PFSK-1 (cell line): Measurements from ENCODE around the gene ANAPC2.

ENCODE experiments used
- FOXP2 ChIP-seq: optimal IDR thresholded peaks from 2 replicates; pipeline ENCODE3; 2011; ENCODE audit warnings: borderline replicate concordance, control low read depth, inconsistent platforms; ENCODE audit not compliant: insufficient read depth; ENCODE audit errors: extremely low read length, extremely low read depth
- POLR2AphosphoS5 ChIP-seq: IDR thresholded peaks from 2 replicates; pipeline ENCODE4 v1.6.1; 2012; ENCODE audit warnings: low read depth, mild to moderate bottlenecking, control low read depth, low read length, moderate library complexity
- SIN3A ChIP-seq: IDR thresholded peaks from 2 replicates; pipeline ENCODE4 v1.6.1; 2012; ENCODE audit warnings: mild to moderate bottlenecking, low read length, moderate library complexity, borderline replicate concordance; ENCODE audit not compliant: insufficient read depth
- TAF1 ChIP-seq: IDR thresholded peaks from 2 replicates; pipeline ENCODE4 v1.6.1; 2012; ENCODE audit warnings: low read length, control low read depth, borderline replicate concordance; ENCODE audit not compliant: insufficient read depth
- TF ChIP-seq, protein P1 (sequence below), 2 experiments: IDR thresholded peaks; 2 replicates each; pipeline versions ENCODE4 v1.6.1 to v1.8.0; 2011 to 2012; ENCODE audit warnings: low read depth in 2 of 2, low read length in 2 of 2, control low read depth in 1 of 2, inconsistent platforms in 1 of 2, mild to moderate bottlenecking in 1 of 2, moderate library complexity in 1 of 2; ENCODE audit not compliant: insufficient read depth in 1 of 2

ANAPC2 gene

GRCh38 chr9:137179761-137180160, 8.6 kb downstream of the ANAPC2 start:
- no peak for TF ChIP-seq FOXP2
- no peak for TF ChIP-seq POLR2AphosphoS5
- TF ChIP-seq SIN3A = no peak
- TF ChIP-seq, protein P1, sequence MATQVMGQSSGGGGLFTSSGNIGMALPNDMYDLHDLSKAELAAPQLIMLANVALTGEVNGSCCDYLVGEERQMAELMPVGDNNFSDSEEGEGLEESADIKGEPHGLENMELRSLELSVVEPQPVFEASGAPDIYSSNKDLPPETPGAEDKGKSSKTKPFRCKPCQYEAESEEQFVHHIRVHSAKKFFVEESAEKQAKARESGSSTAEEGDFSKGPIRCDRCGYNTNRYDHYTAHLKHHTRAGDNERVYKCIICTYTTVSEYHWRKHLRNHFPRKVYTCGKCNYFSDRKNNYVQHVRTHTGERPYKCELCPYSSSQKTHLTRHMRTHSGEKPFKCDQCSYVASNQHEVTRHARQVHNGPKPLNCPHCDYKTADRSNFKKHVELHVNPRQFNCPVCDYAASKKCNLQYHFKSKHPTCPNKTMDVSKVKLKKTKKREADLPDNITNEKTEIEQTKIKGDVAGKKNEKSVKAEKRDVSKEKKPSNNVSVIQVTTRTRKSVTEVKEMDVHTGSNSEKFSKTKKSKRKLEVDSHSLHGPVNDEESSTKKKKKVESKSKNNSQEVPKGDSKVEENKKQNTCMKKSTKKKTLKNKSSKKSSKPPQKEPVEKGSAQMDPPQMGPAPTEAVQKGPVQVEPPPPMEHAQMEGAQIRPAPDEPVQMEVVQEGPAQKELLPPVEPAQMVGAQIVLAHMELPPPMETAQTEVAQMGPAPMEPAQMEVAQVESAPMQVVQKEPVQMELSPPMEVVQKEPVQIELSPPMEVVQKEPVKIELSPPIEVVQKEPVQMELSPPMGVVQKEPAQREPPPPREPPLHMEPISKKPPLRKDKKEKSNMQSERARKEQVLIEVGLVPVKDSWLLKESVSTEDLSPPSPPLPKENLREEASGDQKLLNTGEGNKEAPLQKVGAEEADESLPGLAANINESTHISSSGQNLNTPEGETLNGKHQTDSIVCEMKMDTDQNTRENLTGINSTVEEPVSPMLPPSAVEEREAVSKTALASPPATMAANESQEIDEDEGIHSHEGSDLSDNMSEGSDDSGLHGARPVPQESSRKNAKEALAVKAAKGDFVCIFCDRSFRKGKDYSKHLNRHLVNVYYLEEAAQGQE (IDR thresholded peaks at IDR 0.05; ENCODE audit: insufficient read depth in 1 of 2, low read depth in 2 of 2, low read length in 2 of 2) = no peak
- no peak for TF ChIP-seq TAF1

DNA sequence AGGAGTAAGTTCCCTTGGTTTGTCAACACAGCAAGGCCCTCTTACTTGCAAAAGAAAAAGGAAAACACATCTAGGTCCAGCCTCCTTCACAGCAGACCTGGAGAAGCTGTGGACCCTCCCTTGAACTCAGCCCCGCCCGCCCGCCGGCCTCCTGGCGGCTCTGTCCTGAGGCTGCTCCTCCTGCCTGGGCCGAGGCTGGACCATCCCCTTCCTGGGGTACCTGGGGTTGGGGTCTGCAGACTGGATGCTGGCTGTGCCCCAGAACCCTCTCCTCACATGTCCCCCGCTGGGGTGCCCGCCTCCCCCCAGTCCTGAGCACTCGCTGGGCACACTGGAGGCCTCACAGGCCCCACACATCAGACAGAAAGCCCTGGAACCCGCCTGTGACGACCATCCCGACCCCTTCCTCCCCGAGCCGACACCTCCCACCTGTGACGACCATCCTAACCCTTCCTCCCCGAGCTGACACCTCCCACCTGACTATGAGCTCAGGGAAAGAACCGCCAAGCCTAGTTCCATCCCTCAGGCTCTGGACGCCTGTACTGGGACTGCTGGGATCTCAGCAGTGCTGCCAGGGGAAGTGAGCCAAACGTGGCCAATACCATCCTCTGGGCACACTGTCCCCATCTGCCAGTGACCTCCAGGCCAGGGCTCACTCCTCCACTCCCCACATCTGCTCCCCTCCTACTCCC, 9.3 kb downstream of the ANAPC2 start:
- TF ChIP-seq POLR2AphosphoS5 (no peak), FOXP2 (no peak)
- TF ChIP-seq, protein P1 (IDR thresholded peaks at IDR 0.05; ENCODE audit: insufficient read depth in 1 of 2, low read depth in 2 of 2, low read length in 2 of 2) = no peak

- TF ChIP-seq, protein P1 (IDR thresholded peaks at IDR 0.05; ENCODE audit: insufficient read depth in 1 of 2, low read depth in 2 of 2, low read length in 2 of 2) = peak in 1 of 2 experiments; percentile 57; a peak in 1 of 4 replicates
- no peak for TF ChIP-seq POLR2AphosphoS5
Observed at GRCh38 chr9:137178201-137178938, 10.0 kb downstream of the ANAPC2 start.

DNA sequence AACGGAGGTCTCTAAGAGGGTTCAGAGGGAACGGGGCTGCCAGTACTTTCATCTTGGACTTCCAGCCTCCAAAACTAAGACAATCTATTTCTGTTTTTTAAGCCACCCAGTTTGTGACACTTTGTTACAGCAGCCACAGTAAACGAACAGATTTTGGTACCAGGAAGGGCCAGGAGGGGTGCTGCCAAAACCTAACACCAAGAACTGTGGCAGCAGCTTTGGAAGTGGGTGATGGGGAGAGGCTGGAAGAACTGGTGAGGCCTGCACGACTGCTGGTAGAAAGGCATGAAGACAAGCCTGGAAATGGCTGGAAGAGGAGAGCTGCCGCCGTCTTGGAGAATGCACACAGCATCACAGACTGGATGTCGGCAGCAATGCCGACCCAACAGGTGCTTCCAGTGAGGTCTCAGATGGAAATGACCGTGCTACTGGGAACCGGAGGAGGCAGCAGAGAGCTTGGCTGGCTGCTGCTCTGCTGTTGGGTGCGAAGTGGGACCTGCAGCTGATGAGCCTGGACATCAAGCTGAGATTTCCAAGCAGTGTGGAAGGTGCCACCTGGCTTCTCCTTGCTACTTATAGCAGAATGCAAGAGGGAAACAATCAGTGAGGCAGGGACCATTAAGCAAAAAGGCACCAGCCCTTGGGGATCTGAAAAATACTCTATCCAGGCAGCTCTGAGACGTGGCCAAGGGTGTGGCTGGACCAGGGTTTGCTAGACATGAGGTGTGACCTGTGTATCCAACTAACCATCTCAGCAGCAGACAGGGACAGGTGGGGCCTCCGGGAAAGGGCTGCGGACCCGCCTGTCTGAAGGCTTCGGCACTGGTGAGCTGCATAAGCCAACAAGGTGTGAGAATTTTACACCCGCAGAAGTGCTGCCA, 11.8 kb downstream of the ANAPC2 start:
- TF ChIP-seq SIN3A (no peak), POLR2AphosphoS5 (no peak), TAF1 (no peak), FOXP2 (no peak)
- TF ChIP-seq, protein P1 (IDR thresholded peaks at IDR 0.05; ENCODE audit: insufficient read depth in 1 of 2, low read depth in 2 of 2, low read length in 2 of 2) = no peak
